Right hindlimb (tissue), 1 donor: Measurements from ENCODE around the gene CCNA2.
A peak's percentile ranks its signal among the peaks of the same experiment; 100 is the strongest.

Experiments used
- DNase-seq: peaks from one replicate; pipeline ENCODE4 v3.0.0-alpha.2; 2018

The CCNA2 gene

GRCh38 chr4:121800961-121801714 is 22.5 kb downstream of the CCNA2 start, which contains the start of gene EXOSC9:
EXOSC9 (plus strand) TSS chr4:121801323; CDS start chr4:121801425, 102 bp downstream.
- peak; percentile 96 for DNase-seq

GRCh38 chr4:121800638-121800960 is 23.1 kb downstream of the CCNA2 start:
- DNase-seq = no peak

DNA sequence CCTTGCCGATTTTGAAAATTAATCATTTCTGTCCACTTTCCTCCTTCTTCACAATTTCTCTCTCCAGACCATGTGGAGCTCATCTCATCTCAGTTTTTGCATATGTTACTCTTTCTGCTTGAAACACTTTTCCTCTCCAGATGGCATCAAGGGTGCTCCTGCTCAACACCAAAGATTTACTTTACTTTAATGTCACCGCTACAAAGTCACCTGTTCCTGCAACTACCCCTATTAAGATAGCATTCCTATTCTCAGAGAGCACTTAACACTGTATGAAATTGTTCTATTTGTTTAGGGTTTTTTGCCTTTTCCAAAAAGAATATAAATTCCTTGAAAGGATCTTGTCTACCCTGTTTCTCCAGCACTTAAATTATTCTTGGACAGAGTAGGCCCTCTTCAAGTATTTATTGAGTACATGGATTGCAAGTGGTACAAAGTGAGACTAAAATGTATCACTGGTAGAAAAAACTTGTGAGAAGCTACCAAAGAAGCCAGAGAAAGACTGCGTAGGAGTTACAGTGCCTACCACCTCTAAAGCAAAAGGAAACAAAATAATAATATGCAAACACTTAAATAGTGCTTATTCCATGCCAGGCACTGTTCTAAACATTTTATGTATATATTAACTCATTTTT is 23.7 kb downstream of the CCNA2 start:
- no peak for DNase-seq

DNA sequence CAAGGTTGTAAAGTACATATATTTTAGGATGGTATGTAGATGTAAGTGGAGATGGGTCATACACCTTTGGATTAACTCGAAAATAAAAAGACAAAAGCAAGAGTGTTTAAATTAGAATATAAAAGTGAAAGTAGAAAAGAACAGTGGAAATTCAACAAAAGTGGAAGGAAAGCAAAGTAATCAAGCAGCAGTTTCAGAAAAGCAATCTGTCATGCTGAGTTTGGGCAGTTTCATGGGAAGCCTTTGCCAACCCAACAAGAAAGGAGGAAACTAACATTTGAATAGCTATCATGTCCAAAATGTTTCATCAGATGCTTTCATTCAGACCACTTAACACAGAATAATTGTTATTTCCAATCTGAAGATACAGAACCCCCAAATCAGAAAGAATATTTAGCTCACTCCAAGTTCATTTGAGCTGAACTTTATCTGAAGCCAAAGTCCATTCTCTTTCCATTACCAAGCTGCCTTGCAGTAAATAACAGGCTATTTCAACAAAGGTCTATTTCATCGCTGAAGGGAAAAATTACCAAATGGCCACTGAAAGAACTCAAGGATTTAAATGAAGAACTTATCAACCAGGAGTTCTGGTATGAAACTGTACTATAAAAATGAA is 24.4 kb downstream of the CCNA2 start:
- DNase-seq = no peak

DNA sequence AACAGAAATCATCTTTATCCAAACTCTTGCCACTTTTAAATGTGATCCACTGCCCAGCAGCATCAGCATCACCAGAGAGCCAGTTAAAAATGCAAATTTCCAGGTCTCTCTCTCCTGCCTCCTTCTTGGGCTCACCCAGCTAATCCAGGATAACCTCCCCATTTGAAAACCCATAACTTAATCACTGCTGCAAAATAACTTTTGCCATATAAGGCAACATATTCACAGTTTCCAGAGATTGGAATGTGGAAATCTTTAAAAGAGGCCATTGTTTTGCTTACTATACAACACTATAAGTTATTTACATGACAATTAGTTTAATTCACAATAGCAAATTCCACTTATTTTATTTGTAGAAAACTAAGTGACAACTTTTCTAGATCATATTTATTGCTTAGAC is 27.4 kb downstream of the CCNA2 start:
- no peak for DNase-seq

- no peak for DNase-seq
Measured at GRCh38 chr4:121794505-121795188, 29.0 kb downstream of the CCNA2 start.

DNA sequence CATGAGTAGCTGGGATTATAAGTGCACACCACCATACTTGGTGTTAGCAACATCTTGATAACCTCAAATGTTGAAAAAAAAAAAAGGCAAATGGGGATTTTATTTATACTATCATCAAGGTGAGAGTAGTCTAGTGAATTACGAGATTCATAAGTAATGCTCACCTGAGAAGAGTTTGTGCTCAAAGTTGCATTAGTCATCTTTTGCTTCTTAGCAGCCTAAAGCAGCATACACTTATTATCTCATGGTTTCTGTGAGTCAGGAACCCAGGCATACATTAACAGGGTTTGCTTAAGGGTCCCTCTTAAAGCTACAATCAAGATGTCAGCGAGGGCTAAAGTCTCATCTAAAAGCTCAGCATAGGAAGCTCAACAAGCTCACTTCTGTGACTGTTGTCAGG is 30.7 kb downstream of the CCNA2 start:
- DNase-seq = no peak

- DNase-seq = no peak
Measured at GRCh38 chr4:121791481-121791880, 32.2 kb downstream of the CCNA2 start.

DNA sequence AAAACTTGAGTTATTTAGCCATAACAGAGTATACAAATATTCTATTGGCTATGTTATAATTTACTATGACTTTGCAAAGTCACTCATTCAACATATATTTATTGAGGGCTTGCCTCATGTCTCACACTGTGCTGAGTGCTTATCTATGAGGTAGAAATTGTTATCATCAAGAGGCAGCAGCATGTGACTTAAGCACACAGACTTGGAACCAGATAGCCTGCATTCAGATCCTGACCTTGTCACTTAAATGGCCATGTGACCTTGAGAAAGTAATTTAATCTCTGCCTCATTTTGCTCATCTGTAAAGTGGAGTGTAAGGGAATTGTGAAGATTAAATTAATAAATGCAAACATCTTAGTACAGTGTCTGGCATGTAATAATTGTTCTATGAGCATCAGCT is 32.7 kb downstream of the CCNA2 start:
- no peak for DNase-seq

DNA sequence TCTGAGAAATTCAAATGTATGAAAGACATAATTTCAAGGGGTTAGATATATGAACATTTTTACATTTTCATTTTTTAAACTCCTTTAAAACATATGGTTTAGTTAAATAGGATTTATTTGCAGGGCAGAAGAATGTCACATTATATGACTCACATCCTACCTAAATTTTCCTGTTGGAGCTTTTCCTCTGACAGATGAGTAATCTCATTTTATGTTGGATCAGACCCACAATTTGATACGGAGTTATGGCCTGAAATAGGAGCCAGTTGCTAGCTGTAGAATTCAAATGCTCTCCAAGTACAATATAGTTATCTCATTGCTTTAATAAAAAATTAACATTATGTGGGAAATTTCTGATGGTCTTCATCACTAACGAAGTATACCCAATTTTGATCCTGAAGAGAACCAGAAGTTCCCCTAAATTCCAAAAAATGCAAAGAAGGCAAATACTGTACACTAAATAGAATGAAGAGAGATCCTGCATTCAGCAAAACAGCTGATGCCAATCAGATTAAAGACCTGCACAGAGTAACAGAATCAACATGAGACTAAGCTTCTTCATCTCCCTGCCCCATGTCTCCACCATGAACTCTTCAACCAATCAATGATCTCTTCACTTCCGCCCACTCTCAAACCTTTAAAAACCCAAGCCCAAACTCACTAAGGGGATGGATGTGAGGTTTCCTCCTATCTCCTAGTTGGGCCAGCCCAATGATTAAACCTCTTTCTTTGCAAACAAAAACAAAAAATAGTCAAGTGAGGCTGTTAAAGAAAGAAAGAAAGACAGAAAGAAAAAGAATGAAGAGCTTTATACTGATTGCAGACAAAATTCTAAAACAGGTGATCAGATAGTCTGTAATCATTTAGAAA is 33.5 kb downstream of the CCNA2 start:
- DNase-seq = no peak

DNA sequence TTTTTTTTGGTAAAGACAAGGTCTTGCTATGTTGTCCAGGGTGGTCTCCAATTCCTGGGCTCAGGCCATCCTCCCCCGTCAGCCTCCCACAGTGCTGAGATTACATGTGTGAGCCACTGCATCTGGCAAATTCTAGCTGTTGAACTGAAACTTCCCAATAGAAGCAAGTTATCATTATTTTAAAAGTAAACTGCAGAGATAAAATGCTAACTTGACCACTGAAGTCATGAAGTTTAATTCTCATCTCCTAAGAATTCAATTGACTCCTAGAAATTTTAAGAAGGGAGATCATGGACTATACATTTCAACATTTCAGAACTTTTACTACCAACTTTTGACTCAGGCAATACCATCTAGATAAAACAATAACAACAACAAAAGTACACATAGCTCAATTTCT is 34.2 kb downstream of the CCNA2 start:
- DNase-seq = no peak

DNA sequence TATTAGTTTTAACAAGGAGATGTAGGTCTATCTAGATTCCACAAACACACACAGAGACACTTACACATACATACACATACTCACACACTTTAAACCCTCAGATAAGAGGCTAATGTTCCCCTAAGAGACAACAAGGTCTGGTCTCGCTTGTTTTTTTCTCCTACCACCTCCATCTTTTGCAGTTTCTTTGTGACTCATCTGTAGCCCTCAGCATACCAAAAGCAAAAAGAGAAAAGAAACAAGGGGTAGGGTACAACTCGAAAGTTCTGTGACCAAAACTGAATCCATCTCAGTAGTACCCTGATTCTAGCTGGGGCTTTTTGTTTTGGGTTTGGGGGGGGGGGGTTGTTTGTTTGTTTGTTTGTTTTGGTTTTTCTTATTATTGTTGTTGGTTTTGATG is 34.8 kb downstream of the CCNA2 start:
- DNase-seq = no peak

DNA sequence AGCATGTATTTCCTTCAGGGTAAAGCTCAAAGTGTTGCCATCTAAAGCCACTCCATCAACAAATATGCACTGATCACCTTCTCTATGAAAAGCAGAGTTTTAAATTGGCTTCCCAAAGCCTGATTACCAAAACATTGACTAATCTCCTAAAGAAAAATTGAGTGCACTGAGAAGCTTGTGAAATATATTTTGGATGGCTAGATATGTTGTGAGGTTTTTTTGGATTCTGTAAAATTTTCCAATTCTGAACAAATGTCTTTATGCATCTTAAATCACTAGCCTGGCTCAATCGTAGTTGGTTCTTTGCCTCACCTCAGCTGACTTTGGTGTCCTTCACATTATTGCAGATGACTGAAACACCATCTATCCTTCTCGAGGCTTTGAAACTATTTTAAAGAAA is 37.5 kb downstream of the CCNA2 start:
- no peak for DNase-seq

GRCh38 chr4:121785479-121785878 is 38.2 kb downstream of the CCNA2 start:
- peak; percentile 53 for DNase-seq

- DNase-seq = peak; percentile 45
Measured at GRCh38 chr4:121784975-121785374, 38.7 kb downstream of the CCNA2 start.

GRCh38 chr4:121784401-121784800 is 39.3 kb downstream of the CCNA2 start:
- DNase-seq = no peak

GRCh38 chr4:121783210-121783609 is 40.5 kb downstream of the CCNA2 start:
- no peak for DNase-seq

DNA sequence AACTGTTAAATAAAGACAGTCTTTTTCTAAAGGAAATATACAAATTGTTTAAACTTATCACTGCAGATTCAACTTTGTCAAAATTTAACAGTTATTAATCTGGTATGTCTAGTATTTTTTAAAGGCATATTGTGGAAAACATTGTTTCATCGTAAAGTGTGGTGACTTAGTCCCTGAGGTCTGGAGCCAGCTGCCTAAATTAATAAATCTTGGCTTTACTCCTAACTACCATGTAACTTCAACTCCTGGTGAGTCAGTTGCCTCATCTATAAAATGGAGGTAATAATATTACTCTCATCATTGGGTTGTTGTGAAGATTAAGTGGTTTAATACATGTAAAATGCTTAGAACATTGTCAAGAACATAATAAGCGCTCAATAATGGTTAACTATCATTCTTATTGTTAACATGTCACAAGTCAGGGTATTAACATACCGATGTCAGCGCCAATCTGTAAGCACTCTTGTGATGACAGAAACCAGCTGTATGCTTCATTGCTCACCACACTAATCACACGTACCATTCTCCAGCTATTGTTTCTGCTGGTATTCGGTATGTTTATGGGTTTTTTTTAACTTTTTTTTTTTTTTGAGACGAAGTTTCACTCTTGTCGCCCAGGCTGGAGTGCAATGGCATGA is 44.6 kb downstream of the CCNA2 start:
- DNase-seq = no peak

DNA sequence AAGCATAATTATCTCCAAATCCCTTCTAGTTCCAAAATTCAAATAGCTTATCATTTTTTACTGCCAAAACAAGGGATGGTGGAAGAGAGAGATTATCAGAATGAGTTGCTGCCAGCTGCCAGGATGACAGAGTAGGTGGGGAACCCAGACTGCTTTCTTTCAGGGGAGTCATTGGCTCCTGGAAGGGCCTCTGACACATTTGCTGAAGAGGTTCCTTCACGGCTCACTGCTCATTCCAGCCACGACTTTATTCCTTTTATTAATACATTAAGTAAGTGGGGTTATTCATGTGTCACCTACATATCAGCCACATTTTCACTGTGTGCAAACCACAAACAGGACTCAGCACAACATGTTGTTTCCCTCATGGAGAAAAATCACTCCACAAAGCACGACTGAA is 46.1 kb downstream of the CCNA2 start:
- DNase-seq = no peak

GRCh38 chr4:121776610-121777401 is 46.9 kb downstream of the CCNA2 start:
- no peak for DNase-seq

DNA sequence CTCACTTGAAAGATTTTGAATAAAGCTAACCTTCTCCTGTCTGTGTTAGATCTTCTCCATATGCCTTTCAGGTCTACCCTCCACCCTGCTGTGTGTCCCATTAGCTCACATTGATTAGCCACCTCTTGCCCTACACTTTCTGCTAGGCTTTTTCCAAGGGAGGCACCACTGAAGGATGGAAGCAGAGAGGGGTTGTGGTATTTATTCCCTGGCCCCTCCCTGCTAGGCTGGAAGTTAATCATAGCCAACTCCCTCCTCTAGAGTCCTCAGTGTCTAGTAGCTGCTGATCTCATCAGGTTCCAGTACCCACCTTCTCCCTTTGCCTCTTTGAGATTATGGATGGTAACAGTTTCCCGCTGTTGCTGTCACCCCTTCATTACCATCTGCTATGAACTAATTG is 49.8 kb downstream of the CCNA2 start:
- DNase-seq = no peak
